Measurements from ENCODE around the gene TOR4A.

Gene TOR4A

DNA sequence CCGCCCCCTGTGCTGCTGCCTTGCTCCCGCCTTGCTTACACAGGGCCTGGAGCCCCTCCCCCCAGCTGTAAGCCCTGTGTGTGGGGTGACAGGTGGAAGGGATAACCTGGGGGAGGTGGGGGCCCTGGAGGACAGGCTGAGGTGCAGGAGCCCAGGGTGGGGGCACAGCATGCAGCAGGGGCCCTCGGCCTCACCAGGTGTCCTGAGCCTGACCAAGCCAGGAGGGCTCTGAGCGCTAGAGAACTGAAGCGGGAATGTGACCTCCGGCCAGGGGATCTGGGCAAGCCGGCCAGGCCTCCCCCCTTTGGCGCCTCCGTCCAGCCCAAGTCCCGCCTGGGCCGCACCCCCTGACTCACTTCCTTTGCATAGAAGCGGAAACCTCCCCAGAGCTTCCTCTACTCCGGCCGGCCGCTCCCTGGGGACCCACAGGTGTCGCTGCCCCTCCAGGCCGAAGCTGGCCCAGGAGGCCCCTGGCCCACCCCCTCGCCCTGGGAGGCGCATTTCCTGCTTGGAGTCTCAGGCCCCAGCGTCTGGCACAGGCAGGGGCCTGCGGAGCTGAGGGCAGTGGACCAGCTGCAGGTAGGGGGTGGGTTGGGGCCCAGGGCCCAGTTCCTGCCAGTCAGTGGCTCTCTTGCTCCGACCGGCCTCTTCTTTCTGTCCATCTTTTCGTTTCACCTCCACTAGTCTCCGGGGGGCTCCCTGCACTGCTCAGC lies at the start of gene TOR4A:
Gene TOR4A, plus strand, starts transcription at position 398 of the 713 bp plus-strand sequence. CDS start 964 bp downstream, outside the sequence.
- DNase-seq: no peak

DNA sequence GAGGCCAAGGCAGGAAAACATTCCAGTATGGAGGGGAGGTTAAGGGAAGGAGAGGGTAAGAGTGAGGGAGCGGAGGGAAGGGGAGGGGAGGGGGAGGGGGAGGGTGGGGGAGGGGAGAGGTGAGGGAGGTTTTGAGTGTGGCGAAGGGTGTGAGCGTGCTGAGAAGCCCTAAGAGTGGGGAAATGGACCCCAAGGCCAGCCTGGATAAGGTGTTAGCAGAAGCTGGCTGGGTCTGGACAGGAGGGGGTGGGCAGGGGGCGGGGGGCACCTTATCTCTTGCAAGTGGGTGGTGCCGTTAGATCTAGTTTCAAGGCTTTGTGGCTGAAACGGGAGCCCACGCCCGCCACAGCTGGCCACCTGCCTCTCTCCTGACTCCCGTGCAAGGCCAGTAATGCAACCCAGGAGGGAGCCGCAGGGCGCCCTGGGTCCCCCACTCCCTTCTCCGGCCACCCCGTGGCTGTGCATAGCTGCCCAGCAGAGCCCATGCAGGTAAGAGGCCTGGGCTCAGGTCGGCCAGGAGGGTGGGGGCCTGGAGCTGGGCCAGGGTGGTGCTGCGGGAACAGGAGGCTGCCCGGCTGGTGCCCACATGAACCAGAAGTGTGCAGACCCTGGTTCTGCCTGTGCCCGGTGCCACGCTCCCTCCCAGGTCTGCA lies 49.5 kb upstream of the TOR4A start:
- no peak for DNase-seq

DNA sequence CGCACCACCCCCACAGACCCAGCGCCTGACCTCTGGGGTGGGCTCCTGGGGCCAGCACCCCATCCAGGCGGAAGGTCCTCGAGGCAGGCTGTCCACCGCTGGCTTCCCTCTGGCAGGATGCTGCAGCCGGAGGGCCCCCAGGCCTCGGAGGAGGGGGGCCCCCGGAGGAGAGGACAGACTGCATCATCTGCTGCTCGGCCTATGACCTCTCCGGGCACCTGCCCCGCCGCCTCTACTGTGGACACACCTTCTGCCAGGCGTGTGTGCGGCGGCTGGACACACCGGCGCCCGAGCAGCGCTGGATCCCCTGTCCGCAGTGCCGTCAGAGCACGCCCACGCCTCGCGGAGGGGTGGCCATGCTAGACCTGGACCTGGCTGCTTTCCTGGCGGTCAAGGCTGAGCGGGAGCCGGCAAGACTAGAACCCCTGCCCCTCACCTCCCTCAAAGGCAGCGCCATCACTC lies 49.0 kb upstream of the TOR4A start:
- no peak for DNase-seq

DNA sequence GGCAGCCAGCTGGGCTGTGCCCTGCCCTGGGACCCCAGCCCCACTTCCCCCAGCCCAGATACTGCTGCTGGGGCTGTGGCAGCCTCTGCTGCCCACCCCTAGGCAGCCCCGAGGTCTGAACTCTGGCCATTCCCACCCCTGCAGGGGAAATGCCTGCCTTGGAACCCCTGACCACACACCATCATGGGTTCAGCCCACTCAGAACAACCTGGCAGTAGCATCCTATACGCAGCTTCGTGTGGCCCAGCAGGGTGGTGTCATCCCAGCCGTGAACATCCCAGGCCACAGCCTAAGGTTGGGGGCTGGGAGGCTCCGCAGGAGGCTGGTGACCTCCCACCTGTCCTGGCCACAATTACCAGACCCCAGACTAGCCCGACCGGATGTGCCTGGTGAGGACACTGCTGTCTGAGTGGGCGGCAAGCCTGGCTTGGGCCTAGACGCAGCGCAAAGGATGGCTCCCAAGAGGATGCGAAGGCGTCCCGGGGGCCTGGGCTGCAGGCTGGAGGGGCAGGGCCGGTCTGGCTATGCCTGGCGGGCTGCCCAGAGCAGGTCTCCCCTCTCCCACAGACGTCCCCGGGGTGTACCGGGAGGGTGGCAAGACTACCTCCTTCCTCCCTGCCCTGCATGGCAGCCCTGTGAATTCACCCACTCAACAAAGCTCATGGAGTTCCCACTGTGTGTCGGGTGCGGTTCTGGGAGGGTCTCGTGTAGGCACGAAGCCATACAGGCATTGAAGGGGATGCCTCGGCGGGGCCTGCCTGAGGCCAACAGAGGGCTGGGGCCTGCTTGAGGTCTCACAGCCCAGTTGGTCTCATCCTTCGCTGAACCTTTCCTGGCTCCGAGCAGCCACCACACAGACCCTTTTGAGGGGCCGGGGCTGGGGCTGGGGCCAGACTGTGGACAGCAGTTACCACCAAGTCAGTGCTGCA lies 48.3 kb upstream of the TOR4A start:
- no peak for DNase-seq

DNA sequence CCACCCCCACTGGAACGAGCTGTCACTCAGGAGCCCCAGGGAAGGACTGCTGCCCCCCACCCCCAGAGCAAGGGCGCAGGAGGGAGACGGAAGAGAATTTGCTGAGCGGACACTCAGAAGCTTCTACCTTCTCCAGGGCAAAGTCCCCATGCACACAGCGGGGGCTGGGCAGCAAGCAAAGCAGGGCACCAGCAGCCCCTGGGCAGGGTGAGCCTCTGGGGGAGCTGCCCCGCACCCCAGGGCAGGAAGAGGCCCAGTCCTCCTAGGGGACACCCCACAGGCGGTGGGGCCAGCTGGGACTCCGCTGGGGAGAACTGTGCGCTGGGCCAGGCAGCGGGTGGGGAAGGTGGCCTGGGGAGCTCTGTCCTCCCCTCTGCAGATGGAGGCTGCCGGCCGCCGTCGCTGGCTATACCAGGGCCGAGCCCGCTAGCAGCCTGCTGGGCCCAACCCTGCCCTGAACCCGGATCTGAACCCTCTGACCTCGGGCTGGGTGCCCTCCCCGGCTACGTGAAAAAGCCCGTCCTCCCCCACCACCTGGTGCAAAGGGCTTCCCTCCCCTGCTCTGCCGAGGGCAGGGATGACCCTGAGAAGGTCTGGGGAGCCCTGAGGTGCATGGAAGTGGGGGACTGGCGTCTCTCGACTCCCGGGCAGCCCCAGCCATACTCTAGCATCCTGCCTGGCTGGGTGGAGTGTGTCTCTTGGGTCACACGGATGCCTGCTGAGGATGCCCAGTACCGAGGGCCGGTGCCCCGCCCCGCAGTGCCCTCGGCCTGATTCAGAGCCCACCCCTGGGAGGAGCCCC lies 47.4 kb upstream of the TOR4A start:
- no peak for DNase-seq

DNA sequence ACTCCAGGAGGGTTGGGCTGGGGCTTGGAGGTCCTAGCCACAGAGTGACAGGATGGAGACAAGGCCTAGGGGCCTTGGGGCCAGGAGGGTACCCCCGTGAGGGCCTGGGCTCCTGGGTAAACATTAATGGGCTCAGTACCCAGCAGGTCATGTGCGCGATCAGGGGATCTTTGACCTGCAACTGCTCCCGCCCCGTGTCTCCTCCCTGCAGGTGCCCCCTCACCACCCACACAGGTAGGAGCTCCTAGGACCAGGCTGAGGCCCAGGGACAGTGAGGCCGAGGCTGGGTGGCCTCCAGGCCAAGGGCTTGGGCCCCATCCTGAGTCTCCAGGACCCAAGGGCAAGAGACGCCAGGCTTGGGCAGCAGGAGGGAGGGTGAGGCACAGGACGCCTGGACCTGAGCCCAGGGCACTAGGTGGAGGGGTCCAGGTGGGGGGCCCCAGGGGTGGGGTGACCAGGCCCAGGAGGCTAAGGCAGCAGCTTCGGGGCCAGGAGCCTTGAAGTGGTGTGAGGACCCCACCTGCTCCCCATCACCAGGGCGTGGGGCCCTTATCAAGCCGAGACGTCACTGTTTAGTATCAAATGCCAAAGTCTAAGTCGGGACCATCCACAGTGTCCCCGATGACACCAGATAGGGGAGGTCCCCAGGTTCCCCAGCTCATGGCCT lies 46.7 kb upstream of the TOR4A start, which contains the start of gene SLC34A3:
Gene SLC34A3, plus strand, starts transcription at position 197 of the 667 bp plus-strand sequence. CDS start 802 bp downstream, outside the sequence.
- DNase-seq: no peak

DNA sequence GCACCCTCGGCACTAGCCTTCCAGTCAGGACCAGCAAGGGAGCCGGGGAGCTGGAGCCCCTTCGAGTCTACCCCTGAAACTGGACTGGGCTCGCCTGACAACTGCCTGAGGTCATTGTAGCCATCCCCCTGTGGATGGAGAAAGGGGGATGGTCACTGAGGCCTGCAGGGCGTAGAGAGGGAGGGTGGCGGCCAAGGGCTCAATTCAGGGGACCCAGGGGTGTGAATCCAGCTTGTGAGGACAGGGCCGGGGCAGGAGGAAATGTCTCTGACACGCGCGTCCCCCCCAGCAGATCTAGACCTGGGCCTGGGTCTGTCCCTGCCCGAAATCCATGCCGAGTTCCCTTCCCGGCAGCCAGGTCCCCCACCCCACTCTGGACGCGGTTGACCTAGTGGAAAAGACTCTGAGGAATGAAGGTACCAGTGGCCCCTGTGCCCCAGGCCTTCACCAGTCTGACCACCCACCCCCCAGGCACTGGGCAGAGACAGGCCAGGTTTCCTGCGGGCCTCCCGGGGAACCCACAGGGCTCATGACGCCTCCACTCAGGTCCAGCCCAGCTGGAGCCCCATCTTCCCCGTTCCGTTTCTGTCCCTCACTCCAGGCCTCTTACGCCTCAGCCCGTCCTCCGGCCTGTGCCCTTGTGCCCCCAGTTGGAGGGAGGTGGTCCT lies 46.0 kb upstream of the TOR4A start:
- DNase-seq: no peak

DNA sequence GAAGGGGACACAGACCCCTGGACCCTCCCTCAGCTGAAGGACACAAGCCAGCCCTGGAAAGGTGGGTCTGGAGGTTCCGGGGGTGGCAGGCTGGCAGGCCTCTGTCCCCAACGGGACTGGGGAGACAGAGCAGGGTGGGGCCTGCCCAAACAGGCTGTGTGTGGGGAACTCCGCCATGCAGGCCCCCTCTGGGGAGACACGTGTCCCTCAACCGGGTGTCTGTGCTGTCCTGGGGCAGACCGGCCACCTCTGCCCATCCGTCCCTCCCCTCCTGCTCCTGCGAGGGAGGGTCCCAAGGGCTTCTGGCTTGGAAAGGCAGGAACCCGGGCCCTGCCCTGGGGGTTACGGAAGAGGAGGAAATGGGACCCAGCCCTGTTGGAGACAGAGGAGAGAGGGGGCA lies 45.4 kb upstream of the TOR4A start:
- no peak for DNase-seq

DNA sequence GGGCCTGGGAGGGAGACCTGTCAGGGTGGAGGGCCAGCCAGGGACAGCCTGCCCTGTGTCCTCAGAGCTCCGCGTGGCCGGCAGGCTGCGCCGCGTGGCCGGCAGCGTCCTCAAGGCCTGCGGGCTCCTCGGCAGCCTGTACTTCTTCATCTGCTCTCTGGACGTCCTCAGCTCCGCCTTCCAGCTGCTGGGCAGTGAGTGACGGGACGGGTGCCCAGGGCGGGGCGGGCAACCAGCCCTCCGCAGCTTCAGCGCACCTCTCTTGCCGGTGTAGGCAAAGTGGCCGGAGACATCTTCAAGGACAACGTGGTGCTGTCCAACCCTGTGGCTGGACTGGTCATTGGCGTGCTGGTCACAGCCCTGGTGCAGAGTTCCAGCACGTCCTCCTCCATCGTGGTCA lies 45.0 kb upstream of the TOR4A start:
- DNase-seq: no peak

DNA sequence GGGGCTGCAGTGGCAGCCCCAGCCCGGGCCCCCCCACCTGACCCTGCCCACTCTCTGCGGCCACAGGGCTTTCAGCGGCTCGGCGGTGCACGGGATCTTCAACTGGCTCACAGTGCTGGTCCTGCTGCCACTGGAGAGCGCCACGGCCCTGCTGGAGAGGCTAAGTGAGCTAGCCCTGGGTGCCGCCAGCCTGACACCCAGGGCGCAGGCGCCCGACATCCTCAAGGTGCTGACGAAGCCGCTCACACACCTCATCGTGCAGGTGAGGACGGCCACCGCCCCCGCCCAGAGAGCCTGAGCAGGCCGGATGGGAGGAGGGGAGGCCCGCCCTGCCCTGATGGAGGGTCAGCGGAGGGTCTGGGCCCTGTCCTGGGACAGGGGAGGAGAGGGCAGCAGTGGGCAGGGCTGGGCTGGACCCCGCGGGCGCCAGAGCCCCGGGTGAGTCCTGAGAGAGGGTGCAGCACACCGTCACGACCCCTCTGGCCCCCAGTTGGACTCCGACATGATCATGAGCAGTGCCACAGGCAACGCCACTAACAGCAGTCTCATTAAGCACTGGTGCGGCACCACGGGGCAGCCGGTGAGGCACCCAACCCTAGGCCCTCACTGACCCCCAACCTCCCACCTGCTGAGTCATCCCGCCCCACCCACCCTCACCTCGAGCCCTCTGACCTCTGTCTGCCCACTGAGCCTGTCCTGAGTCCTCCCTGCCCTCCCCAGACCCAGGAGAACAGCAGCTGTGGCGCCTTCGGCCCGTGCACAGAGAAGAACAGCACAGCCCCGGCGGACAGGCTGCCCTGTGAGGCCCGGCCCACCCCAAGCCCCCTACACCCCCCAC lies 44.2 kb upstream of the TOR4A start:
- DNase-seq: no peak

DNA sequence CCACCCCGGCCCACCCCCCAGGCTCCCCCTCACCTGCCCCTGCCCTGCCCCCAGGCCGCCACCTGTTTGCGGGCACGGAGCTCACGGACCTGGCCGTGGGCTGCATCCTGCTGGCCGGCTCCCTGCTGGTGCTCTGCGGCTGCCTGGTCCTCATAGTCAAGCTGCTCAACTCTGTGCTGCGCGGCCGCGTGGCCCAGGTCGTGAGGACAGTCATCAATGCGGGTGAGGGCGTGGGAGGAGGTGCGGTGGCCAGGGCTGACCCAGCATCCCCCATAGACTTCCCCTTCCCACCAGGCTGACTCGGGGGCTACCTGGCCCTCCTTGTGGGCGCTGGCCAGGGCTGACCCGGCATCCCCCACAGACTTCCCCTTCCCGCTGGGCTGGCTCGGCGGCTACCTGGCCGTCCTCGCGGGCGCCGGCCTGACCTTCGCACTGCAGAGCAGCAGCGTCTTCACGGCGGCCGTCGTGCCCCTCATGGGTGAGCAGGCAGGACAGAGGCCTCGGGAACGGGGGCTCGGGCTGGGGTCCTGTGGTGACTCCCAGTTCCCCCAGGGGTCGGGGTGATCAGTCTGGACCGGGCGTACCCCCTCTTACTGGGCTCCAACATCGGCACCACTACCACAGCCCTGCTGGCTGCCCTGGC lies 43.4 kb upstream of the TOR4A start:
- no peak for DNase-seq

DNA sequence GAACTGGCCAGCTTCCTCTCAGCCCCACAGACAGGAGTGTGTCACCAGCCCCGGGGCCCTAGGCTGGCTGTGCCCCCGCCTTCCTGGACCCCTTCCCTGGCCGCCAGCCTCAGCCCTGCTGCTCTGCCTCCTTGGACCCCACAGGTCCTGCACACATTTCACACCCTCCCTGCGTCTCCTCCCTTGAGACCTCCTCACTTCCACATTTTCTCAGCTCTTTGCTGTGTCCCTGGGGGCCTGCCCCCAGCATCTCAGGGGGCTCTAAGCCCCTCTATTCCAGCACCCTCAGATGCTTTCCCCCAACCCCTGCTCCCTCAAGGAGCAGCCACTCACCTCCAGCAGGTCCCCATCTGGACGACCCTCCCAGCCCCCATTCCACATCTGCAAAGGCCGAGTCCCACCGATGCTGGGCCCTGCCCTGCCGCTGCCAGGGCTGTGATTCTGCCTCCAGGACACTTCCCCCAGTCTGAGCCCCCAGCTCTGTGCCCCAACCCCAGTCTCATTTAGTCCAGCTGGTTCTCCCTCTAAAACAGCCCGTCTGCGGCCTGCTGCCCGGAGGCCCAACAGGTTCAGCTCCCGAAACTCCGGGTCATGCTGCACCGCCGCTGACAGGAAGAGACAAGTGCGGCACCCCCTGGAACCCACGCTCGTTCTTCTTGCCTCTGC lies 42.6 kb upstream of the TOR4A start:
- no peak for DNase-seq

DNA sequence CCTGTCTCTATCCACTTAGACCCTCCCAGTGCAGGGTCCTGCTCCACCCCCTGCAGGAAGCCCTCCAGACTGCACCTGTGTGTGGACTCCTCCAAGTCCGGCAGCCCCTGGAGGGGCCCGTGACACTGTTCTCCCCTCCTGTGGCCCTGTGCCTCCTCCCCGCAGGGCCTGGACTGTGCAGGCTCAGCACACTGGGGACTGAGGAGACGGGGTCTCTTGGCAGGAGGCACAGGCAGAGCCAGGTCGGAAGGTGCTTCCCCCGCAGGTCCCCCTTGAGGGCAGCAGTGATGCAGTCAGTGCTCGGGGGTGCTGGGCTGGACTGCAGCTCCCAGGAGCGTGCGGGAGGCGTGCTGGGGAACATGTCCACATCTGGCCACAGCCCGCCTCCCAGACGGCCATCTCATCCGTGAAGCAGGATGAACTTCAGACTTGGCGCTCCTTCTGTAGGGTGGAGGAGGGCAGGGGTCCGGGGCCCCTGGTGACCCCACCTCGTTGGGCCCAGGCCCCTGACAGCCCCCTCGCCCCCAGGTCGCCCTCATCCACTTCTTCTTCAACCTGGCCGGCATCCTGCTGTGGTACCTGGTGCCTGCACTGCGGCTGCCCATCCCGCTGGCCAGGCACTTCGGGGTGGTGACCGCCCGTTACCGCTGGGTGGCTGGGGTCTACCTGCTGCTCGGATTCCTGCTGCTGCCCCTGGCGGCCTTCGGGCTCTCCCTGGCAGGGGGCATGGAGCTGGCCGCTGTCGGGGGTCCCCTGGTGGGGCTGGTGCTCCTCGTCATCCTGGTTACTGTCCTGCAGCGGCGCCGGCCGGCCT lies 41.9 kb upstream of the TOR4A start:
- no peak for DNase-seq

DNA sequence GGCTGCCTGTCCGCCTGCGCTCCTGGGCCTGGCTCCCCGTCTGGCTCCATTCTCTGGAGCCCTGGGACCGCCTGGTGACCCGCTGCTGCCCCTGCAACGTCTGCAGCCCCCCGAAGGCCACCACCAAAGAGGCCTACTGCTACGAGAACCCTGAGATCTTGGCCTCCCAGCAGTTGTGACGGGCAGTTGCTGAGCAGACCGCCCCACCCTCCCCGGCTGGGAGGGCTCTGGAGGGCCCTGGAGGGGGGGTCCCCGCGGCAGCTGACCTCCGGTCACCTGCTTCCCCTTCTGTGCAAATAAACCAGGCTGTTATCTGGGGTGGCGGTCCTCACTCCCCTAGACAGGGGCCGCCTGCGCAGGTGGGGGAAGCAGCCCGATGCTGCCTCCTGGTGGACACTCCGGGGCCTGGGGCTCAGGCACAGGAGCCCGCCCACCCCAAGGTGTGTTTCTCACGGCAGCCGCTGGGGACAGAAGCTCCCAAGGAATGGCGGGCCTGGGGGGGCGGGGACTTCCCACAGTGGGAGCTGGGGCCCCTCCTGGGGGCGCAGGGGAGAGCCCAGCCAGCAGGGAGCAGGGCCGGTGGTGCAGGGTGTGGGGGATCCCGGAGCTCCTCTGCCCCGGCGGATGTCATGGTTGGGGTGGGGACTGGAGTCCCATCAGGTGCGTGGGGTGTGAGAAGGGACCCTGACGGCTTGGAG lies 41.1 kb upstream of the TOR4A start:
- DNase-seq: peak; percentile 64

DNA sequence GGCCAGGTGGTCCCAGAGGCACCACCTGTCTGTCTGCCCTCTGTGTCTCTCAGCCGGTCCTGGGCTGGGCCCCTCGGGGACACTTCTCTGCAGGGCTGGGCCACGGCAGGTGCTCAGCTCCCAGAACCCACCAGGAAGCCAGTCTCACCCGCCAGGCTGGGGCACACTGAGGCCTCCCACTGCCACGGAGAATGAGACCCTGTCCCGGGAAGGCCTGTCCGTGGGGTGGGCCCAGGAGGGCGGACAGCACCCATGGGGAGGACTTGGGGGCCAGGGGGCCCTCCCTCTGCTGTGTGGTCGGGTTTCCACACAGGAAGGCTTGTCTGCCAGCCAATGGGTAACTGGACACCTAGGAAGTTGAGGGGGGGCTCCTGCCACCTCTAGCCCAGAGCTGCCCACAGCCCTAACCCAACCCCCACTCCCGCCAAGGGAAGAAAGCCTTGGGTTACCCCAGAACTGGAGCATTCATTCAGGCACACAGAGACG lies 40.5 kb upstream of the TOR4A start:
- DNase-seq: no peak

DNA sequence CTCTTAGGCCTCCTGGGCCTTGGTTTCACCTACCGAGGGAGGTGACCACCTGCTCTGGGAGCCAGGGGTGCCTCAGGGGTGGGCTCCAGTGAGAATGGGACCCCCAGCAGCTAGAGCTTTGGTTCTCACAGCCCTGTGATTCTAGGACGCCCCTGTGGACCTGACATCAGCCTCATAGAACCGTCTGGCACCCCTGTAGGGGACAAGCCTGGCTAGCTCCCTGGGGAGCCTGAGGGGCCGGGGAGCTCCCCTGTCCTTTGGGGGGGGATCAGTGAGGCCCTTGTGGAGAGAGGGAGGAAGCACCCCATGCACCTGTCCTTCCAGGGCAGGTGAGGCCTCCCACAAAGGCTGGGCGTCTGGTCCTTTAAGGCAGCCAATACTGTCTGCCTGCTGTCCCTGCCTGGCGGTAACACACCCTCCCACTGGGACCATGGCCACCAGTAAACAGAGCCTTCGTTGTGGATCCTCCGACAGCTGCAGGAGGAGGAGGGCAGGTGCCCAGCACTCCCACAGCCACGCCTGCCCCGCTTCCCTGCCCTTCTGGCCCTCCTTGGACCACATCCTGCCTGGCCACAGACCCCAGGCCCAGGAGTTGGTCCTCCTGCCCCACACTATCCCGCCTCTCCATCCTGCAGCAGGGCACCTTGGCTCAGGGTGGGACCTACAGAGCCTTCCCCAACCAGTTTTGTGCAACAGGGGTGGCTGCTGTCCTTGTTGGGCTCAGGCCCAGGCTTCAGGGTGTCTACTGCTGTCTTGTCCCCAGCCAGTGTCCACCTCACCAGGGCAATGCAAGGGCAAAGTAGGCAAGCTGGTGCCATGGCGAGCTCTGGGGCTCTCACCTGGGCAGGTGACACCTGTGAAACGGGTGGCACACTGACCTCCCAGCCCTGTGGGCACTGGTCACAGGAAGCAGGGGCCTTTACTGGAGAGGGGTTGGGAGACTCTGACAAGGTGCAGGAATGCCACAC lies 39.5 kb upstream of the TOR4A start:
- DNase-seq: no peak

Data from NCI-H1105 (cell line).